Measurements from ENCODE around the gene ASRGL1.

- TF ChIP-seq, protein P1, sequence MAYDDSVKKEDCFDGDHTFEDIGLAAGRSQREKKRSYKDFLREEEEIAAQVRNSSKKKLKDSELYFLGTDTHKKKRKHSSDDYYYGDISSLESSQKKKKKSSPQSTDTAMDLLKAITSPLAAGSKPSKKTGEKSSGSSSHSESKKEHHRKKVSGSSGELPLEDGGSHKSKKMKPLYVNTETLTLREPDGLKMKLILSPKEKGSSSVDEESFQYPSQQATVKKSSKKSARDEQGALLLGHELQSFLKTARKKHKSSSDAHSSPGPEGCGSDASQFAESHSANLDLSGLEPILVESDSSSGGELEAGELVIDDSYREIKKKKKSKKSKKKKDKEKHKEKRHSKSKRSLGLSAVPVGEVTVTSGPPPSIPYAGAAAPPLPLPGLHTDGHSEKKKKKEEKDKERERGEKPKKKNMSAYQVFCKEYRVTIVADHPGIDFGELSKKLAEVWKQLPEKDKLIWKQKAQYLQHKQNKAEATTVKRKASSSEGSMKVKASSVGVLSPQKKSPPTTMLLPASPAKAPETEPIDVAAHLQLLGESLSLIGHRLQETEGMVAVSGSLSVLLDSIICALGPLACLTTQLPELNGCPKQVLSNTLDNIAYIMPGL (CRISPR knock-in tag; IDR thresholded peaks at IDR 0.05; ENCODE audit: borderline replicate concordance in 1 of 2, low read depth in 1 of 2) = no peak
- TF ChIP-seq RFX1 (IDR thresholded peaks at IDR 0.05) (no peak), SRF (IDR thresholded peaks at IDR 0.05; ENCODE audit: low read depth, low read length) (no peak), ZNF800 (CRISPR knock-in tag; IDR thresholded peaks at IDR 0.05) (no peak), CTCF (CRISPR knock-in tag; IDR thresholded peaks at IDR 0.05) (no peak), EZH2 (conservative IDR thresholded peaks at IDR 0.05; ENCODE audit: low read depth, low read length) (no peak), PATZ1 (CRISPR knock-in tag; IDR thresholded peaks at IDR 0.05) (no peak), U2AF1 (optimal IDR thresholded peaks at IDR 0.05; ENCODE audit: low read depth, low read length) (no peak), ETV6 (CRISPR knock-in tag; conservative IDR thresholded peaks at IDR 0.05) (no peak), REST (IDR thresholded peaks at IDR 0.05; ENCODE audit: borderline replicate concordance in 1 of 2, low read depth in 1 of 2, low read length in 2 of 2) (no peak)
- TF ChIP-seq, protein P2, sequence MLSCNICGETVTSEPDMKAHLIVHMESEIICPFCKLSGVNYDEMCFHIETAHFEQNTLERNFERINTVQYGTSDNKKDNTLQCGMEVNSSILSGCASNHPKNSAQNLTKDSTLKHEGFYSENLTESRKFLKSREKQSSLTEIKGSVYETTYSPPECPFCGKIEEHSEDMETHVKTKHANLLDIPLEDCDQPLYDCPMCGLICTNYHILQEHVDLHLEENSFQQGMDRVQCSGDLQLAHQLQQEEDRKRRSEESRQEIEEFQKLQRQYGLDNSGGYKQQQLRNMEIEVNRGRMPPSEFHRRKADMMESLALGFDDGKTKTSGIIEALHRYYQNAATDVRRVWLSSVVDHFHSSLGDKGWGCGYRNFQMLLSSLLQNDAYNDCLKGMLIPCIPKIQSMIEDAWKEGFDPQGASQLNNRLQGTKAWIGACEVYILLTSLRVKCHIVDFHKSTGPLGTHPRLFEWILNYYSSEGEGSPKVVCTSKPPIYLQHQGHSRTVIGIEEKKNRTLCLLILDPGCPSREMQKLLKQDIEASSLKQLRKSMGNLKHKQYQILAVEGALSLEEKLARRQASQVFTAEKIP (CRISPR knock-in tag; IDR thresholded peaks at IDR 0.05; ENCODE audit: borderline replicate concordance) = no peak
Measured at GRCh38 chr11:62315431-62315830, 21.8 kb upstream of the ASRGL1 start.

Data from HepG2 (cell line).